Measurements from ENCODE around the gene UFD1. TPM values are rescaled to one million over a fixed set of nuclear protein-coding genes. Genes with fewer than 3 reads are reported as not detected.

Gene UFD1
- total RNA-seq, 1 experiment from 2014 or later: 74.4 TPM

GRCh38 chr22:19517919-19518611, 39.1 kb upstream of the UFD1 start:
- Mint-ChIP-seq H3K36me3 (ENCODE audit: insufficient read depth in 1 of 3, low read depth in 3 of 3) (peaks cover 11 to 48% (median 48%) of the 10 kb centered on the region in 3 experiments; a peak in 6 of 7 replicates), H3K9me3 (no peaks in the 10 kb centered on the region), H3K4me3 (no peak overlapping the region), H3K27me3 (ENCODE audit: low read depth) (peaks cover 26% of the 10 kb centered on the region), H3K4me1 (peaks cover 4 to 8% of the 10 kb centered on the region in 2 experiments; a peak in 3 of 4 replicates), H3K27ac (peak overlapping the region in 1 of 3 experiments; percentile 35; a peak in 1 of 7 replicates)
- DNase-seq: no peak
- H3K23me2 ChIP-seq (ENCODE audit: insufficient read length, low read depth, low read length, poor library complexity, severe bottlenecking): peaks cover 4% of the 10 kb centered on the region
- H3K56ac ChIP-seq (ENCODE audit: insufficient read length, low read depth, low read length): no peak overlapping the region
- TF ChIP-seq CTCF (conservative IDR thresholded peaks at IDR 0.05): no peak
- H2BK120ac ChIP-seq (ENCODE audit: low read depth, low read length, poor library complexity, severe bottlenecking): no peak overlapping the region
- H3T11ph ChIP-seq (ENCODE audit: low read length): no peak overlapping the region
- no peak overlapping the region for H4K5ac ChIP-seq (ENCODE audit: insufficient read length, low read depth, low read length)
- H3K79me2 ChIP-seq (ENCODE audit: insufficient read depth, low read length): no peaks in the 10 kb centered on the region
- H2BK15ac ChIP-seq (ENCODE audit: low read depth, low read length): no peak overlapping the region
- H3K4me2 ChIP-seq (ENCODE audit: insufficient read depth, insufficient read length, low read length): no peak overlapping the region
- H2BK20ac ChIP-seq (ENCODE audit: low read depth, low read length, poor library complexity, severe bottlenecking): no peak overlapping the region
- no peak overlapping the region for H2AK5ac ChIP-seq (ENCODE audit: insufficient read length, low read length)
- no peak overlapping the region for H3K23ac ChIP-seq (ENCODE audit: insufficient read length, low read depth, low read length)
- no peaks in the 10 kb centered on the region for H3K79me1 ChIP-seq (ENCODE audit: insufficient read depth, low read depth, low read length, poor library complexity, severe bottlenecking)
- no CpG with 5 or more reads among the region's 12 CpGs for WGBS (ENCODE audit: extremely low coverage, insufficient read length, low lambda C conversion rate)
- H2BK5ac ChIP-seq (ENCODE audit: insufficient read length, low read length): no peak overlapping the region
- H3K4me1 ChIP-seq (ENCODE audit: insufficient read depth, low read length): no peaks in the 10 kb centered on the region
- no peak overlapping the region for H2BK12ac ChIP-seq (ENCODE audit: insufficient read length, low read depth, low read length)
- no peak overlapping the region; the same call in 1 of the 2 replicates for H3K14ac ChIP-seq (ENCODE audit: insufficient read depth, low read length)
- no peak overlapping the region for H2AFZ ChIP-seq (ENCODE audit: low read length)
- H3K27me3 ChIP-seq (ENCODE audit: insufficient read depth, low read length): peaks cover 3% of the 10 kb centered on the region; the same call in 1 of the 2 replicates
- no peaks in the 10 kb centered on the region for H4K20me1 ChIP-seq (ENCODE audit: control insufficient read depth, insufficient read depth, insufficient read length)
- H3K18ac ChIP-seq (ENCODE audit: insufficient read length, low read depth, low read length): no peak overlapping the region
- H4K8ac ChIP-seq (replicated peaks; ENCODE audit: insufficient read length, low read depth, low read length): no peak overlapping the region
- H3K27ac ChIP-seq (ENCODE audit: insufficient read length, low read depth, low read length): no peak overlapping the region
- no peak overlapping the region for H3K4ac ChIP-seq (ENCODE audit: low read depth, low read length)
- H4K91ac ChIP-seq (ENCODE audit: insufficient read length, low read depth, low read length): no peak overlapping the region
- no peaks in the 10 kb centered on the region for H3K9me3 ChIP-seq (ENCODE audit: control insufficient read depth, low read depth, low read length)
- H3K9ac ChIP-seq (ENCODE audit: extremely low read depth, insufficient read length, low read length): no peak overlapping the region

Data from H9 (cell line).